ENCODE results near the gene SNX25.

GRCh38 chr4:185269286-185269685, 59.9 kb downstream of the SNX25 start:
- TF ChIP-seq, protein P1, sequence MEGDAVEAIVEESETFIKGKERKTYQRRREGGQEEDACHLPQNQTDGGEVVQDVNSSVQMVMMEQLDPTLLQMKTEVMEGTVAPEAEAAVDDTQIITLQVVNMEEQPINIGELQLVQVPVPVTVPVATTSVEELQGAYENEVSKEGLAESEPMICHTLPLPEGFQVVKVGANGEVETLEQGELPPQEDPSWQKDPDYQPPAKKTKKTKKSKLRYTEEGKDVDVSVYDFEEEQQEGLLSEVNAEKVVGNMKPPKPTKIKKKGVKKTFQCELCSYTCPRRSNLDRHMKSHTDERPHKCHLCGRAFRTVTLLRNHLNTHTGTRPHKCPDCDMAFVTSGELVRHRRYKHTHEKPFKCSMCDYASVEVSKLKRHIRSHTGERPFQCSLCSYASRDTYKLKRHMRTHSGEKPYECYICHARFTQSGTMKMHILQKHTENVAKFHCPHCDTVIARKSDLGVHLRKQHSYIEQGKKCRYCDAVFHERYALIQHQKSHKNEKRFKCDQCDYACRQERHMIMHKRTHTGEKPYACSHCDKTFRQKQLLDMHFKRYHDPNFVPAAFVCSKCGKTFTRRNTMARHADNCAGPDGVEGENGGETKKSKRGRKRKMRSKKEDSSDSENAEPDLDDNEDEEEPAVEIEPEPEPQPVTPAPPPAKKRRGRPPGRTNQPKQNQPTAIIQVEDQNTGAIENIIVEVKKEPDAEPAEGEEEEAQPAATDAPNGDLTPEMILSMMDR (IDR thresholded peaks at IDR 0.05) = no peak
- no peak for TF ChIP-seq POLR2A (IDR thresholded peaks at IDR 0.05)

Measured in Peyer's patch (tissue), 4 donors.